ENCODE results near the gene CUL3. TPM values are rescaled to one million over a fixed set of nuclear protein-coding genes. Genes with fewer than 3 reads are reported as not detected.
"Not testable (repeated sequence)": the region's sequence is repeated elsewhere in the genome, so short reads cannot be mapped to it uniquely, and the experiment has no call there.

CUL3 gene
- total RNA-seq, 1 experiment from 2014 or later: 30.3 TPM

DNA sequence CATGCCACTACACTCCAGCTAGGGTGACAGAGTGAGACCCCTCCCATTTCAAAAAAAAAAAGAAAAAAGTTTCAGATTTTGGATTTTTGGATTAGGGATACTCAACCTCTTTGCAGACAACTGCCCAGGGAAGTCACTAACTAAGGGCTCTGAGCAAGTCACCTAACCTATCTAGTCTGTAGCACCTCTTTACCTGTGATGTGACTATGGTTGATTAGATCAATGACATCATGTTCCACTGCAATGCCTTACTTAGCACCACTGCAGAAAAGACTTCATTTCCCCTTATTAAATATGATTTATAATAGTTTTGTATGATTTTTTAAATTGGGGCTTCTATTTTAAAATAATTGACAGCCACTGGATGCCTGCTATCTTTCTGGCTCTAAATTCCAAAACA, 41.2 kb downstream of the CUL3 start:
- no peak for DNase-seq (ENCODE audit: low spot score)

GRCh38 chr2:224538561-224539138, 46.5 kb downstream of the CUL3 start:
- no peak for DNase-seq (ENCODE audit: low spot score)

GRCh38 chr2:224532931-224533330, 52.2 kb downstream of the CUL3 start:
- no peak for DNase-seq (ENCODE audit: low spot score)

DNA sequence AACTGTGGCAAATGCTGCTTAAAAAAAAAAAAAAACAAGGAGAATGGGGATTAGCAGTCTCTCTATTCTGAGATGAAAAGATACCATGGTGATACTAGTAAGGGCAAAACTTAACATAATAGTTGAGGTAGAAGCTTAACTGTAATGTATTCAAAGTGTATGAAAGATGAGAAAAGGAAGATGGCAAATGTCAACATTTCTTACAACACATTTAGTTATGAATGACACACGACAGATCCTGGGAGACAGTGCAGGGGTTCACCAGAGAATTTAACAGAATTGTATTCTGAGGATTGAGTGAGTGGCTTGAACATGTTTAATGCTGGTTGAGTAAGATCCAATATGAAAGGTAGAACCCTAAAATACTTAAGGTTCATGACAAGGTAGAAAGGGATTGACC, 52.7 kb downstream of the CUL3 start:
- DNase-seq (ENCODE audit: low spot score): no peak

- DNase-seq (ENCODE audit: low spot score): no peak
These were observed 57.0 kb downstream of the CUL3 start for GRCh38 chr2:224528171-224528570.

GRCh38 chr2:224525774-224526173, 59.4 kb downstream of the CUL3 start:
- DNase-seq (ENCODE audit: low spot score): no peak

GRCh38 chr2:224524657-224525056, 60.5 kb downstream of the CUL3 start:
- DNase-seq (ENCODE audit: low spot score): no peak

DNA sequence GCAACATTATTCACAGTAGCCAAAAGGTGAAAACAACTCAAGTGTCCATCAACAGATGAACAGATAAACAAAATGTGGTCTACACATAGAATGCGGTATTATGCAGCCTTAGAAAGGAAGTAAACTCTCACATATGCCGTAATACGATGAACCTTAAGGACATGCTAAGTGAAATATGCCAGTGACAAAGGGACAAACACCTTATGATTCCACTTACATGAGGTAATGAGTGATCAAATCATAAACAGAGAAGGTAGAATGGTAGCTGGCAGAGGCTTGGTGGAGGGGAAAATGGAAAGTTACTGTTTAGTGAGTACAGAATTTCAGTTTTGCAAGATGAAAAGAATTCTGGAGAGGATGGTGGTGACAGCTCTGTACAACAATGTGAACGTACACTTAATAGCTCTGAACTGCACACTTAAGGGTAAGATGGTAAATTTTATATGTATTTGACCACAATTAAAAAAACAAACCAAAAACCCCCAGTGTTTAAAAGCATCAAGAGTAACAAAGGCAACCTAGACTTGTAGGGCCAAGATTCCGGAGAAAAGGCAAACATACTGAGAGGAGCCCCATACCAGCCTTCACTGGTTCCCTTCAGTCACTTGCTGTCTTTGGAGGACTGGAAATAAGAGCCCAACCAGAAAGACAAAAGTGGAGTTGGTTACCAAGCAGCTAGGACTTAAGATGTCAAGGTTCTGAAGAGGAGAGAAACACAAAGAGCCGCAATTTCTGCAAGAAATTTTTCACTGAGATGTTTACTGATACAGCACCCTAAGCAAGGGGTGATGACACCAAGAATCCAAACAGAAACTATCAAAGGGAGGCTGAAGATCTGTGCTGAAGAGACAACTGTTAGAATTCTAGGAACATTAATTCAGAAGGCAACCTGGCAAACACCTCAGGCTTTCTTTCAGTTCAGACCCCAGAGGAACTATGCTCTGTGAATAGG, 61.3 kb downstream of the CUL3 start:
- no peak for DNase-seq (ENCODE audit: low spot score)

GRCh38 chr2:224522483-224522882, 62.7 kb downstream of the CUL3 start:
- DNase-seq (ENCODE audit: low spot score): not testable (repeated sequence)

DNA sequence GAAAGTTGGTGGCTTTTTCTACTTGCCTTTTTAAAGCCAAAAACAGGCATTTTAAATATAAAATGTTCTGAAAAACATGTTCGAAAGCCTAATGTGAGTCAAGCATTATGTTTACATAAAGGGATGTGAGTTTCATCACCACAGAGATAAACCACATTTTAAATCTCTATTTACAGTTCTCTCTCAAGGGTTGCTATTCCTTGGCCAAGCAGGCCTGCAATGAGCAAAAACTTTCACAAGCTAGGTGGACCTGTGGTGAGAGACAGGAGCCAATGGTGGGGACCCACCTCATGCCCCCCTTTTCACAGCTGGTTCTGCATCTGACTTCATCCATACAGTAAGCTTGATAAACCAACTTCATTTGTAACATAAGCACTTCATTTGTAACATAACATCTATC, 65.1 kb downstream of the CUL3 start:
- no peak for DNase-seq (ENCODE audit: low spot score)

GRCh38 chr2:224518806-224519580, 66.2 kb downstream of the CUL3 start:
- DNase-seq (ENCODE audit: low spot score): no peak

- DNase-seq (ENCODE audit: low spot score): no peak
These were observed 67.2 kb downstream of the CUL3 start for GRCh38 chr2:224517963-224518362.

DNA sequence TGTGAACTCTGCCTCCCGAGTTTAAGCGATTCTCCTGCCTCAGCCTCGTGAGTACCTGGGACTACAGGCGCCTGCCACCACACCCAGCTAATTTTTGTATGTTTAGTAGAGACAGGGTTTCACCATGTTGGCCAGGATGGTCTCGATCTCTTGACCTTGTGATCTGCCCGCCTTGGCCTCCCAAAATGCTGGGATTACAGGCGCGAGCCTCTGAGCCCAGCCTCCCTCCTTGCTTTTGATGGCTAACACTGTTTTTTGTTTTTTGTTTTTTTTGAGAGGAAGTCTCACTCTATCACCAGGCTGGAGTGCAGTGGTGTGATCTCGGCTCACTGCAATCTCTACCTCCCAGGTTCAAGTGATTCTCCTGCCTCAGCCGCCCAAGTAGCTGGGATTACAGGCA, 68.8 kb downstream of the CUL3 start:
- DNase-seq (ENCODE audit: low spot score): not testable (repeated sequence)

GRCh38 chr2:224513991-224514390, 71.2 kb downstream of the CUL3 start:
- no peak for DNase-seq (ENCODE audit: low spot score)

GRCh38 chr2:224507789-224508188, 77.4 kb downstream of the CUL3 start:
- no peak for DNase-seq (ENCODE audit: low spot score)

DNA sequence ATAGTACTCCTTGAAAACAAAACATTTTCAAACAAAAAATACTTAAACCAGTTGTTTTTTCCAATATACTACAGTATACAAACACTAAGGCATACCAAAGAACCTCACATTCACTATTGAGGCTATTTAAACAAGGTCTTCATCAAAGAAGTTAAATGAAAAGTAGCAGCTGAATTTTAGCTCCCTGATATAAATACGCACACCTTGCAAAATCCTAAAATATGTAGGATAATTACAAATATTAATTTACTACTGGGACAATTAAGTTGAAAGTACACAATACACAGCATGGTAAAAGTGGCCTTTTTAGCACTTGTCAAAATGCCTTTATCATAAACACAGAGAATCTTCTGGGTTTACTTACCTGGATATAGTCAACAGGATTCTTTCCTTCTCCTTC, 78.7 kb downstream of the CUL3 start:
- no peak for DNase-seq (ENCODE audit: low spot score)

GRCh38 chr2:224498991-224499390, 86.2 kb downstream of the CUL3 start:
- no peak for DNase-seq (ENCODE audit: low spot score)

GRCh38 chr2:224492531-224492930, 92.6 kb downstream of the CUL3 start:
- DNase-seq (ENCODE audit: low spot score): no peak

GRCh38 chr2:224487940-224488339, 97.2 kb downstream of the CUL3 start:
- not testable (repeated sequence) for DNase-seq (ENCODE audit: low spot score)

- peak; percentile 98 for DNase-seq (ENCODE audit: low spot score)
These were observed 99.8 kb downstream of the CUL3 start for GRCh38 chr2:224485081-224486014.

DNA sequence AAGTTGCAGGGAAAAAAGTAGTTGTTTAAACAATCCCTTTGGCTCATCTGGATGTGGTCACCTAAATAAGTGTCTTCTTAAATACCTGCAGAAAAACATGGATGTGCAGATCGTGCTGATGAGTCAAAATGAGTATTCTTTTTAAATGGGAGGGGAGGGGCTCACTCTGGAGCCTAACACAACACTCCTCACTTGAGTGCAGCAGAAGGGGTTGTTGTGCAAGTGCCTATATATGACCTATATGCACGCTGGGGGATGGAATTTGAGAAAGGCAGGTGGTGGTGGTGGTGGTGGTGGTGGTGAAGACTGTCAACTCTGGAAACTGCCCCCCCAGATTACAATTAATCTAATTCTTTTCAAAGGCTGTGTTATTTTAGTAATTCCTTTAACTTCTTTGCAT, 105.3 kb downstream of the CUL3 start:
- DNase-seq (ENCODE audit: low spot score): no peak
